ENCODE measurements around the gene KCNQ1.

- no peak for TF ChIP-seq GATA3 (IDR thresholded peaks at IDR 0.05; ENCODE audit: low read depth, low read length)
- no peak for TF ChIP-seq GATA2 (IDR thresholded peaks at IDR 0.05; ENCODE audit: low read depth, low read length)
These were observed 43.3 kb upstream of the KCNQ1 start for GRCh38 chr11:2401436-2401984.
